ENCODE measurements around the gene TLE1. TPM values are rescaled to one million over a fixed set of nuclear protein-coding genes. Genes with fewer than 3 reads are reported as not detected.

The TLE1 gene
- total RNA-seq, 1 experiment from 2014 or later: 97.7 TPM

DNA sequence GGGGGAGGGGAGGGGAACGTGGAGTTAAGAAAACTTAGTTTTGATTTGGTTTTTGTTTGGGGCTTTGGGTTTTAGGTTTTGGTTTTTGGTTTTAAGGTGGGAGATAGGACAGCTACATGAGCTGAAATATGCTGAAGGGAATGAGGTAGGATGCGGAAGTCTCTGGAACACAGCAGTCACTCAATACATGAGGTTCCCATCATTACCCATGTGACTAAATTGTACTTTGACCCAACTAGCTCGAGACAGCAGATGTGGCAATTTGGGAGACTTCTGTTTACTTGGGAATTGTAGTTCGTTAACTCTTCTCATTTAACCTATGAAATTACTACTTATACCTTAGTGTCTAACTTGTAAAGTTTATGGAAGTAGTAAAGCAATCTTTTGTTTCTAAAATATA, 124.2 kb downstream of the TLE1 start:
- DNase-seq (ENCODE audit: low spot score): no peak
- POLR2A ChIA-PET: no interaction called here
- no peak overlapping the region for H3K27ac Mint-ChIP-seq
- H3K9me3 Mint-ChIP-seq: no peaks in the 10 kb centered on the region
- no peaks in the 10 kb centered on the region; the same call in 1 of the 2 replicates for H3K27me3 Mint-ChIP-seq (ENCODE audit: low read depth)
- no peak for TF ChIP-seq PRRX2 (CRISPR knock-in tag; IDR thresholded peaks at IDR 0.05)
- TF ChIP-seq, protein P1, sequence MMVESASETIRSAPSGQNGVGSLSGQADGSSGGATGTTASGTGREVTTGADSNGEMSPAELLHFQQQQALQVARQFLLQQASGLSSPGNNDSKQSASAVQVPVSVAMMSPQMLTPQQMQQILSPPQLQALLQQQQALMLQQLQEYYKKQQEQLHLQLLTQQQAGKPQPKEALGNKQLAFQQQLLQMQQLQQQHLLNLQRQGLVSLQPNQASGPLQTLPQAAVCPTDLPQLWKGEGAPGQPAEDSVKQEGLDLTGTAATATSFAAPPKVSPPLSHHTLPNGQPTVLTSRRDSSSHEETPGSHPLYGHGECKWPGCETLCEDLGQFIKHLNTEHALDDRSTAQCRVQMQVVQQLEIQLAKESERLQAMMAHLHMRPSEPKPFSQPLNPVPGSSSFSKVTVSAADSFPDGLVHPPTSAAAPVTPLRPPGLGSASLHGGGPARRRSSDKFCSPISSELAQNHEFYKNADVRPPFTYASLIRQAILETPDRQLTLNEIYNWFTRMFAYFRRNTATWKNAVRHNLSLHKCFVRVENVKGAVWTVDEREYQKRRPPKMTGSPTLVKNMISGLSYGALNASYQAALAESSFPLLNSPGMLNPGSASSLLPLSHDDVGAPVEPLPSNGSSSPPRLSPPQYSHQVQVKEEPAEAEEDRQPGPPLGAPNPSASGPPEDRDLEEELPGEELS (CRISPR knock-in tag; IDR thresholded peaks at IDR 0.05): no peak
- no peak for TF ChIP-seq GTF2I (CRISPR knock-in tag; conservative IDR thresholded peaks at IDR 0.05)
- no peak for TF ChIP-seq NR2C2 (CRISPR knock-in tag; IDR thresholded peaks at IDR 0.05)
- no peak for TF ChIP-seq SMAD3 (CRISPR knock-in tag; IDR thresholded peaks at IDR 0.05; ENCODE audit: borderline replicate concordance)
- no peak for TF ChIP-seq TCF7 (CRISPR knock-in tag; IDR thresholded peaks at IDR 0.05; ENCODE audit: low read depth)
- TF ChIP-seq, protein P2, sequence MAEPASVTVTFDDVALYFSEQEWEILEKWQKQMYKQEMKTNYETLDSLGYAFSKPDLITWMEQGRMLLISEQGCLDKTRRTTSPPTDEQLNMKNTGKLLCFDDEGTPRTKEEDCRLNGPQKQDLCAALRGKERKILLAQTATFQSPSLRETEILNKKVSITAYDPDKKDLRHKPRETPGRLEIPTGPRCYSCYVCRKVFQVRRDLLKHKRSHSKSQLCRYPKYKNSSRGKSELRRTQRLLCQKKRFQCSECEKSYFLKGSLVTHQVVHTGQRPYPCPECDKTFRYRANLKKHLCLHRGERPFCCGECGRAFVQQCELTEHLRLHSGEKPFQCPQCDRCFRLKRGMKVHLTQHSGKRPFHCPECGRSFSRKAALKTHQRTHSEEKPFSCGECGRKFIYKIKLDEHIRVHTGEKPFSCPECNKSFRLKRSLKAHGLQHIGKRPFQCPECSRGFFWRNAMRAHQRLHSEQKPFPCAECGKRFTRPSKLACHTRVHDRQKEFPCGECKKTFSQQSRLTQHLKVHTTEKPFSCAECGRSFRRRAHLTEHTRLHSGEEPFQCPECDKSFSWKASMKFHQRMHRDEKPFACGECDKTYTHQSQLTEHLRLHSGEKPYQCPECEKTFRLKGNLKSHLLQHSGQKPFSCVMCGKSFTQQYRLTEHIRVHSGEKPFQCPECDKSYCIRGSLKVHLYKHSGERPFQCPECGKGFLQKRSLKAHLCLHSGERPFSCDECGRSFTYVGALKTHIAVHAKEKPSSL (CRISPR knock-in tag; conservative IDR thresholded peaks at IDR 0.05): no peak
- TF ChIP-seq, protein P3, sequence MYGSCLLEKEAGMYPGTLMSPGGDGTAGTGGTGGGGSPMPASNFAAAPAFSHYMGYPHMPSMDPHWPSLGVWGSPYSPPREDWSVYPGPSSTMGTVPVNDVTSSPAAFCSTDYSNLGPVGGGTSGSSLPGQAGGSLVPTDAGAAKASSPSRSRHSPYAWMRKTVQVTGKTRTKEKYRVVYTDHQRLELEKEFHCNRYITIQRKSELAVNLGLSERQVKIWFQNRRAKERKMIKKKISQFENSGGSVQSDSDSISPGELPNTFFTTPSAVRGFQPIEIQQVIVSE (CRISPR knock-in tag; IDR thresholded peaks at IDR 0.05; ENCODE audit: borderline replicate concordance): no peak
- TF ChIP-seq, protein P4, sequence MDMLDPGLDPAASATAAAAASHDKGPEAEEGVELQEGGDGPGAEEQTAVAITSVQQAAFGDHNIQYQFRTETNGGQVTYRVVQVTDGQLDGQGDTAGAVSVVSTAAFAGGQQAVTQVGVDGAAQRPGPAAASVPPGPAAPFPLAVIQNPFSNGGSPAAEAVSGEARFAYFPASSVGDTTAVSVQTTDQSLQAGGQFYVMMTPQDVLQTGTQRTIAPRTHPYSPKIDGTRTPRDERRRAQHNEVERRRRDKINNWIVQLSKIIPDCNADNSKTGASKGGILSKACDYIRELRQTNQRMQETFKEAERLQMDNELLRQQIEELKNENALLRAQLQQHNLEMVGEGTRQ (CRISPR knock-in tag; IDR thresholded peaks at IDR 0.05): no peak
- TF ChIP-seq, protein P5, sequence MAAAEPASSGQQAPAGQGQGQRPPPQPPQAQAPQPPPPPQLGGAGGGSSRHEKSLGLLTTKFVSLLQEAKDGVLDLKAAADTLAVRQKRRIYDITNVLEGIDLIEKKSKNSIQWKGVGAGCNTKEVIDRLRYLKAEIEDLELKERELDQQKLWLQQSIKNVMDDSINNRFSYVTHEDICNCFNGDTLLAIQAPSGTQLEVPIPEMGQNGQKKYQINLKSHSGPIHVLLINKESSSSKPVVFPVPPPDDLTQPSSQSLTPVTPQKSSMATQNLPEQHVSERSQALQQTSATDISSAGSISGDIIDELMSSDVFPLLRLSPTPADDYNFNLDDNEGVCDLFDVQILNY (CRISPR knock-in tag; IDR thresholded peaks at IDR 0.05): no peak
- no peak for TF ChIP-seq ZNF263 (CRISPR knock-in tag; IDR thresholded peaks at IDR 0.05; ENCODE audit: low read depth)
- TF ChIP-seq TP53 (CRISPR knock-in tag; IDR thresholded peaks at IDR 0.05): no peak
- TF ChIP-seq FOXJ3 (CRISPR knock-in tag; IDR thresholded peaks at IDR 0.05; ENCODE audit: borderline replicate concordance): no peak
- TF ChIP-seq MYBL2 (CRISPR knock-in tag; IDR thresholded peaks at IDR 0.05): no peak
- TF ChIP-seq, protein P6, sequence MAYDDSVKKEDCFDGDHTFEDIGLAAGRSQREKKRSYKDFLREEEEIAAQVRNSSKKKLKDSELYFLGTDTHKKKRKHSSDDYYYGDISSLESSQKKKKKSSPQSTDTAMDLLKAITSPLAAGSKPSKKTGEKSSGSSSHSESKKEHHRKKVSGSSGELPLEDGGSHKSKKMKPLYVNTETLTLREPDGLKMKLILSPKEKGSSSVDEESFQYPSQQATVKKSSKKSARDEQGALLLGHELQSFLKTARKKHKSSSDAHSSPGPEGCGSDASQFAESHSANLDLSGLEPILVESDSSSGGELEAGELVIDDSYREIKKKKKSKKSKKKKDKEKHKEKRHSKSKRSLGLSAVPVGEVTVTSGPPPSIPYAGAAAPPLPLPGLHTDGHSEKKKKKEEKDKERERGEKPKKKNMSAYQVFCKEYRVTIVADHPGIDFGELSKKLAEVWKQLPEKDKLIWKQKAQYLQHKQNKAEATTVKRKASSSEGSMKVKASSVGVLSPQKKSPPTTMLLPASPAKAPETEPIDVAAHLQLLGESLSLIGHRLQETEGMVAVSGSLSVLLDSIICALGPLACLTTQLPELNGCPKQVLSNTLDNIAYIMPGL (CRISPR knock-in tag; IDR thresholded peaks at IDR 0.05): no peak
- TF ChIP-seq, protein P7, sequence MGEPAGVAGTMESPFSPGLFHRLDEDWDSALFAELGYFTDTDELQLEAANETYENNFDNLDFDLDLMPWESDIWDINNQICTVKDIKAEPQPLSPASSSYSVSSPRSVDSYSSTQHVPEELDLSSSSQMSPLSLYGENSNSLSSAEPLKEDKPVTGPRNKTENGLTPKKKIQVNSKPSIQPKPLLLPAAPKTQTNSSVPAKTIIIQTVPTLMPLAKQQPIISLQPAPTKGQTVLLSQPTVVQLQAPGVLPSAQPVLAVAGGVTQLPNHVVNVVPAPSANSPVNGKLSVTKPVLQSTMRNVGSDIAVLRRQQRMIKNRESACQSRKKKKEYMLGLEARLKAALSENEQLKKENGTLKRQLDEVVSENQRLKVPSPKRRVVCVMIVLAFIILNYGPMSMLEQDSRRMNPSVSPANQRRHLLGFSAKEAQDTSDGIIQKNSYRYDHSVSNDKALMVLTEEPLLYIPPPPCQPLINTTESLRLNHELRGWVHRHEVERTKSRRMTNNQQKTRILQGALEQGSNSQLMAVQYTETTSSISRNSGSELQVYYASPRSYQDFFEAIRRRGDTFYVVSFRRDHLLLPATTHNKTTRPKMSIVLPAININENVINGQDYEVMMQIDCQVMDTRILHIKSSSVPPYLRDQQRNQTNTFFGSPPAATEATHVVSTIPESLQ (CRISPR knock-in tag; IDR thresholded peaks at IDR 0.05): no peak
- TF ChIP-seq NFE2L1 (CRISPR knock-in tag; IDR thresholded peaks at IDR 0.05): no peak
- TF ChIP-seq, protein P8, sequence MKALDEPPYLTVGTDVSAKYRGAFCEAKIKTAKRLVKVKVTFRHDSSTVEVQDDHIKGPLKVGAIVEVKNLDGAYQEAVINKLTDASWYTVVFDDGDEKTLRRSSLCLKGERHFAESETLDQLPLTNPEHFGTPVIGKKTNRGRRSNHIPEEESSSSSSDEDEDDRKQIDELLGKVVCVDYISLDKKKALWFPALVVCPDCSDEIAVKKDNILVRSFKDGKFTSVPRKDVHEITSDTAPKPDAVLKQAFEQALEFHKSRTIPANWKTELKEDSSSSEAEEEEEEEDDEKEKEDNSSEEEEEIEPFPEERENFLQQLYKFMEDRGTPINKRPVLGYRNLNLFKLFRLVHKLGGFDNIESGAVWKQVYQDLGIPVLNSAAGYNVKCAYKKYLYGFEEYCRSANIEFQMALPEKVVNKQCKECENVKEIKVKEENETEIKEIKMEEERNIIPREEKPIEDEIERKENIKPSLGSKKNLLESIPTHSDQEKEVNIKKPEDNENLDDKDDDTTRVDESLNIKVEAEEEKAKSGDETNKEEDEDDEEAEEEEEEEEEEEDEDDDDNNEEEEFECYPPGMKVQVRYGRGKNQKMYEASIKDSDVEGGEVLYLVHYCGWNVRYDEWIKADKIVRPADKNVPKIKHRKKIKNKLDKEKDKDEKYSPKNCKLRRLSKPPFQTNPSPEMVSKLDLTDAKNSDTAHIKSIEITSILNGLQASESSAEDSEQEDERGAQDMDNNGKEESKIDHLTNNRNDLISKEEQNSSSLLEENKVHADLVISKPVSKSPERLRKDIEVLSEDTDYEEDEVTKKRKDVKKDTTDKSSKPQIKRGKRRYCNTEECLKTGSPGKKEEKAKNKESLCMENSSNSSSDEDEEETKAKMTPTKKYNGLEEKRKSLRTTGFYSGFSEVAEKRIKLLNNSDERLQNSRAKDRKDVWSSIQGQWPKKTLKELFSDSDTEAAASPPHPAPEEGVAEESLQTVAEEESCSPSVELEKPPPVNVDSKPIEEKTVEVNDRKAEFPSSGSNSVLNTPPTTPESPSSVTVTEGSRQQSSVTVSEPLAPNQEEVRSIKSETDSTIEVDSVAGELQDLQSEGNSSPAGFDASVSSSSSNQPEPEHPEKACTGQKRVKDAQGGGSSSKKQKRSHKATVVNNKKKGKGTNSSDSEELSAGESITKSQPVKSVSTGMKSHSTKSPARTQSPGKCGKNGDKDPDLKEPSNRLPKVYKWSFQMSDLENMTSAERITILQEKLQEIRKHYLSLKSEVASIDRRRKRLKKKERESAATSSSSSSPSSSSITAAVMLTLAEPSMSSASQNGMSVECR (CRISPR knock-in tag; IDR thresholded peaks at IDR 0.05; ENCODE audit: borderline replicate concordance): no peak
- TF ChIP-seq SMAD4 (CRISPR knock-in tag; IDR thresholded peaks at IDR 0.05): no peak
- CTCF ChIA-PET: no interaction called here
- ATAC-seq: no peak
- no peak overlapping the region for H3K4me3 Mint-ChIP-seq
- H3K36me3 Mint-ChIP-seq: no peaks in the 10 kb centered on the region
- peaks cover 25% of the 10 kb centered on the region for H3K4me1 Mint-ChIP-seq
